HL-60 (cell line): ENCODE results near the gene ZGLP1.

Experiments used
- DNase-seq, 2 experiments: peaks; one replicate each; pipeline ENCODE4 v3.0.0-alpha.2; 2010 to 2020; ENCODE audit warnings: low read depth in 1 of 2, low spot score in 1 of 2
- H3K27ac ChIP-seq: fragments of 250-450 bp; sonication (Bioruptor Pico); replicated peaks from 2 replicates; pipeline ENCODE4 v1.5.1; 2020; ENCODE audit warnings: mild to moderate bottlenecking, moderate library complexity
- H3K27me3 ChIP-seq: fragments of 250-450 bp; sonication (Bioruptor Pico); 2 replicates; pipeline ENCODE4 v1.5.1; 2021; ENCODE audit warnings: mild to moderate bottlenecking, moderate library complexity; ENCODE audit not compliant: insufficient read depth, poor library complexity, severe bottlenecking
- H3K4me3 ChIP-seq: replicated peaks from 2 replicates; pipeline ENCODE4 v1.5.1; 2011; ENCODE audit warnings: mild to moderate bottlenecking, control low read depth, low read length; ENCODE audit not compliant: insufficient read depth
- CTCF ChIP-seq: IDR thresholded peaks from one replicate; pipeline ENCODE4 v1.5.1; 2011; ENCODE audit warnings: low read length, control low read depth, inconsistent platforms; ENCODE audit not compliant: insufficient read depth
- GABPA ChIP-seq: IDR thresholded peaks from 2 replicates; pipeline ENCODE4 v1.6.1; 2012; ENCODE audit warnings: low read depth
- POLR2AphosphoS5 ChIP-seq: IDR thresholded peaks from 2 replicates; pipeline ENCODE4 v1.6.1; 2012; ENCODE audit warnings: low read depth
- REST ChIP-seq: IDR thresholded peaks from 2 replicates; pipeline ENCODE4 v1.6.1; 2012; ENCODE audit warnings: low read depth; ENCODE audit not compliant: insufficient replicate concordance
- SPI1 ChIP-seq: IDR thresholded peaks from 2 replicates; pipeline ENCODE4 v1.6.1; 2012; ENCODE audit warnings: low read depth, mild to moderate bottlenecking, borderline replicate concordance

ZGLP1 gene

GRCh38 chr19:10328558-10329429, 19.2 kb upstream of the ZGLP1 start:
- no peak overlapping the region for H3K4me3 ChIP-seq
- no peak for DNase-seq
- no peaks in the 10 kb centered on the region for H3K27me3 ChIP-seq
- TF ChIP-seq REST (no peak), GABPA (no peak), POLR2AphosphoS5 (no peak), CTCF (no peak), SPI1 (no peak)
- no peak overlapping the region for H3K27ac ChIP-seq

- DNase-seq: no peak
- Histone ChIP-seq H3K27ac (no peak overlapping the region), H3K4me3 (no peak overlapping the region), H3K27me3 (no peaks in the 10 kb centered on the region)
- TF ChIP-seq GABPA (no peak), POLR2AphosphoS5 (no peak), SPI1 (no peak), REST (no peak), CTCF (no peak)
These were observed 18.2 kb upstream of the ZGLP1 start for GRCh38 chr19:10327793-10328192.

GRCh38 chr19:10325732-10326131, 16.1 kb upstream of the ZGLP1 start:
- no peak for DNase-seq
- Histone ChIP-seq H3K27ac (no peak overlapping the region), H3K4me3 (no peak overlapping the region), H3K27me3 (no peaks in the 10 kb centered on the region)
- no peak for TF ChIP-seq CTCF
- TF ChIP-seq SPI1: no peak
- no peak for TF ChIP-seq POLR2AphosphoS5
- TF ChIP-seq GABPA: no peak
- no peak for TF ChIP-seq REST
